Cardiac muscle cell (in vitro differentiated cells and primary cell): ENCODE data around the gene APBA2. TPM values are rescaled to one million over a fixed set of nuclear protein-coding genes. Genes with fewer than 3 reads are reported as not detected.

Experiments used
- DNase-seq, 2 donors: peaks; one replicate each; pipeline versions ENCODE4 v3.0.0 to v3.0.0-alpha.2; 2010 to 2017; ENCODE audit warnings: low read depth in 1 of 2, low spot score in 1 of 2
- H3K27ac ChIP-seq: fragments of 200-600 bp; sonication (generic); 2 replicates; pipeline ENCODE4 v1.5.1; 2016
- H3K27me3 ChIP-seq: fragments of 200-600 bp; sonication (generic); 2 replicates; pipeline ENCODE4 v1.6.0; 2016; ENCODE audit warnings: control low read depth
- H3K36me3 ChIP-seq: fragments of 200-600 bp; sonication (generic); 2 replicates; pipeline ENCODE4 v1.5.1; 2016; ENCODE audit warnings: control low read depth
- H3K4me1 ChIP-seq: fragments of 200-600 bp; sonication (generic); 2 replicates; pipeline ENCODE4 v1.8.1; 2017; ENCODE audit warnings: low read depth, mild to moderate bottlenecking, mixed run types
- H3K4me3 ChIP-seq: fragments of 200-600 bp; sonication (generic); 2 replicates; pipeline ENCODE4 v1.5.1; 2016; ENCODE audit warnings: mild to moderate bottlenecking
- H3K9me3 ChIP-seq: fragments of 200-600 bp; sonication (generic); 2 replicates; pipeline ENCODE4 v1.5.1; 2017; ENCODE audit warnings: low read depth, mild to moderate bottlenecking, control low read depth
- polyA plus RNA-seq: library from polyadenylated mRNA; unstranded; fragments of >200 nt; fragmentation: Nextera tagmentation; extraction: Ambion mirVana; gene quantifications from 2 replicates; pipeline ENCODE4 v1.2.1, GENCODE V29; 2016
- total RNA-seq: library from RNA; depleted of rRNA; stranded (reverse); fragments of >200 nt; gene quantifications from 2 replicates; pipeline ENCODE4 v1.2.3, GENCODE V29; 2016
- TF ChIP-seq, protein P1 (sequence below): IDR thresholded peaks from 2 replicates; pipeline ENCODE4 v1.5.1; 2012; ENCODE audit warnings: low read depth, mild to moderate bottlenecking, low read length

APBA2 gene
- total and polyA plus RNA-seq, 2 experiments from 2014 or later: 20.5 to 33.2 TPM

DNA sequence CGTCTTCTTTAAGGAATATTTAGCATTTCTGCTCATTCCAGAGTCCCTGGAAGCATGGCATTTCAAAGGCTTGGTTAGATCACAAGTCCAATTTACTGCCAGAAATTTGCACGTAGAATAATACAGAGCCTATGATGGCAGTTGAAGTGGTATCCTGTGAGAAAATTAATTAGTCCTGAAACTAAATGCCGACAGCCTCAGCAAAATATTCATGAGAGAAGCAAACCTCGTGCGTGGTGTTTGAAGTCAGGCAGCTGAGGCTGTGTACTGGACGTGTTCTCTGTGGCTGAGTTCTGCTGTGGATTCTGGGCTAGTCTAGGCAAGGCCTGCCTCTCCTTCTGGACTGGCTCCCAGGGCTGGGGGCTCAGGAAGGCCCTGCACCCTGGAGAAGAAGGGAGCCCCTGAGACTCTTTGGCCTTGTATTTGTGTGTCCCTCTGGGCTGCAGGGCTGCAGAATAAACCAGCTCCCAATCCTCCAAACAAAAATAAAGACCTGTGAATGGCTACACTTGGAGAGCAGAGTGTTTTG lies 106.6 kb downstream of the APBA2 start:
- H3K27me3 ChIP-seq: no peaks in the 10 kb centered on the region
- H3K4me1 ChIP-seq: peaks cover 37% of the 10 kb centered on the region
- TF ChIP-seq, protein P1, sequence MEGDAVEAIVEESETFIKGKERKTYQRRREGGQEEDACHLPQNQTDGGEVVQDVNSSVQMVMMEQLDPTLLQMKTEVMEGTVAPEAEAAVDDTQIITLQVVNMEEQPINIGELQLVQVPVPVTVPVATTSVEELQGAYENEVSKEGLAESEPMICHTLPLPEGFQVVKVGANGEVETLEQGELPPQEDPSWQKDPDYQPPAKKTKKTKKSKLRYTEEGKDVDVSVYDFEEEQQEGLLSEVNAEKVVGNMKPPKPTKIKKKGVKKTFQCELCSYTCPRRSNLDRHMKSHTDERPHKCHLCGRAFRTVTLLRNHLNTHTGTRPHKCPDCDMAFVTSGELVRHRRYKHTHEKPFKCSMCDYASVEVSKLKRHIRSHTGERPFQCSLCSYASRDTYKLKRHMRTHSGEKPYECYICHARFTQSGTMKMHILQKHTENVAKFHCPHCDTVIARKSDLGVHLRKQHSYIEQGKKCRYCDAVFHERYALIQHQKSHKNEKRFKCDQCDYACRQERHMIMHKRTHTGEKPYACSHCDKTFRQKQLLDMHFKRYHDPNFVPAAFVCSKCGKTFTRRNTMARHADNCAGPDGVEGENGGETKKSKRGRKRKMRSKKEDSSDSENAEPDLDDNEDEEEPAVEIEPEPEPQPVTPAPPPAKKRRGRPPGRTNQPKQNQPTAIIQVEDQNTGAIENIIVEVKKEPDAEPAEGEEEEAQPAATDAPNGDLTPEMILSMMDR: no peak
- peak overlapping the region; percentile 94 for H3K27ac ChIP-seq
- H3K36me3 ChIP-seq: no peaks in the 10 kb centered on the region
- no peak for DNase-seq
- H3K9me3 ChIP-seq: no peaks in the 10 kb centered on the region
- H3K4me3 ChIP-seq: no peak overlapping the region

DNA sequence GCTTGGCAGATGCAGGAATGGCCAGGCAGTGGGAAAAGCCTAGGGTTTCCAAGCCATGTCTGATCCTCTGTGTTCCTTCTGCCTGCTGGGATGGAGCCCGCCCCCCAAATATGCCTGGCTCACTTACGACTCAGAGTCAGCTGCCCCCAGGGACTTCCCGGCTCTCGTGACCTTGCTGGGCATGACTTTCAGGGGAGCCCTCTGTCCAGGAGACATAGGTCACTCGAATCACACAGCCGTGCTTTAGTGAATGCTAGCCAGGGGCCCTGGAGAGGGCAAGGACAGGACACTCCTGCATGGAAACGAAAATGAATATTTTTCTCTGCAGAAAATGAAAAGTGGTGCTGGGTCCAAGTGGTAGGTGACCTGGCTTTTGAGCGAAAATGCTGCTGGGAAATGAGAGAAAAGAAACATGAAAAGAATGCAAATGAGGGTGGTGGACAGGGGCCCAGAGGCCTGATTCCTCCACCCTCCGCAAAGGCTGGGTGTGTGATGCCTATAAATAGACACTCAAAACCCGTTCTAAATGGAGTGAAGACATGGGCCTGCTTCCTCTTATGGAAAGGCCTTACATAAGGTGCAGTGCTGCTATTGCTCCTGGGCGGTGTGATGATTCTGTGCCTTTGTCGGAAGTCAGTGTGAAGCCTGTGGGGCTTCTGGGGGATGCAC lies 107.4 kb downstream of the APBA2 start:
- no peak overlapping the region for H3K4me3 ChIP-seq
- no peaks in the 10 kb centered on the region for H3K36me3 ChIP-seq
- no peaks in the 10 kb centered on the region for H3K9me3 ChIP-seq
- TF ChIP-seq, protein P1: no peak
- DNase-seq: peak in 1 of 2 donors; percentile 71
- H3K27ac ChIP-seq: peak overlapping the region; percentile 94
- no peaks in the 10 kb centered on the region for H3K27me3 ChIP-seq
- H3K4me1 ChIP-seq: peaks cover 37% of the 10 kb centered on the region

DNA sequence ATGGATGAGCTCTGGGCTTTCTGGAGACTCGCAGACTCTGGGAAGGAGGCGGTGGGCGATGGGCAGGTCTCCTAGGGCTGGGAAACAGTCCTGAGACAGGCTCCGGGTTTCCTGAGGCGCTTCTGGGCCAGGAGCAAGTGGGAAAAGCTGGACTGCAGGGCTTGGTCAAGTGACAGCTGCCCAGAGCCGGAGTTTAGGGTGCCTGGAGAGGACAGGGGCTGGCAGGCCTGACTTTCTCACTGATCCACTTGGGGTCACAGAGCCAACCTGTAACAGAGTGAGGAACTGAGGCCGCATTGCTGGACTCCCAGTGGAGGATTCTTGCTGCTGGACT lies 107.9 kb downstream of the APBA2 start:
- H3K4me1 ChIP-seq: peaks cover 37% of the 10 kb centered on the region
- no peaks in the 10 kb centered on the region for H3K9me3 ChIP-seq
- DNase-seq: no peak
- peak overlapping the region; percentile 94 for H3K27ac ChIP-seq
- no peaks in the 10 kb centered on the region for H3K27me3 ChIP-seq
- no peak overlapping the region for H3K4me3 ChIP-seq
- H3K36me3 ChIP-seq: no peaks in the 10 kb centered on the region
- TF ChIP-seq, protein P1: no peak

DNA sequence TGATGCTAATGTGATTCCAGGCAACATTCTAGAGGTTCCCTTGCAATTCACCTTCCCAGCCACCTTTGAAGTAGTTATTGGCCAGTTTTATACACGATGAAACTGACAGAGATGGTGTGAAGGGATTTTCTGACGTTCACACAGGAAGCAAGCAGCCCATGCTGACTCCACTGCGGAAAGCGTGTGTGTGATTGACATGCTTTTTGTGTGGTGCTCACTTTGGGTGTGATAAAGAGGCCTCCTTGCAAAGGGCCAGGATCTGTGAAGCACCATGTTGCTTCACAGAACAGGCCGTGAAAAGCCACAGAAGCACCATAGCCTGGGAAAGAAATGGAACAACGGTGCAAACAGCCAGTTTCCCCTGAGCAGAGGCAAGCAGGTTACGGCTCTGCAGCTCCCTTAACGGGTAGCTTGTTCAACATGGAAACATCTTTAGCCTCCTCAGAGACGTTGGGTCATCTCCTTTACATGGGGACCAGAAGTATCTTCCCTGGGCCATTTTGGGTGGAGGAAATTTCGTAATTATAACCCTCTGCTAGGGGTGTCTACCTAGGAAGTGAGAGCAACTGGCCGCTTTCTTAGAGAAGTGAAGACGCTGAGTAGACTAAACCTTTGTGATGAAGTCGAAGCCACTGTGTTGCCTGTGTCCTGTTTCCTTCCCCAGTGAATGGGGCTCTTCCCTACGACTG lies 108.5 kb downstream of the APBA2 start:
- no peaks in the 10 kb centered on the region for H3K36me3 ChIP-seq
- H3K27ac ChIP-seq: peak overlapping the region; percentile 94
- H3K27me3 ChIP-seq: no peaks in the 10 kb centered on the region
- peaks cover 37% of the 10 kb centered on the region for H3K4me1 ChIP-seq
- H3K4me3 ChIP-seq: no peak overlapping the region
- DNase-seq: no peak
- TF ChIP-seq, protein P1: no peak
- H3K9me3 ChIP-seq: no peaks in the 10 kb centered on the region

DNA sequence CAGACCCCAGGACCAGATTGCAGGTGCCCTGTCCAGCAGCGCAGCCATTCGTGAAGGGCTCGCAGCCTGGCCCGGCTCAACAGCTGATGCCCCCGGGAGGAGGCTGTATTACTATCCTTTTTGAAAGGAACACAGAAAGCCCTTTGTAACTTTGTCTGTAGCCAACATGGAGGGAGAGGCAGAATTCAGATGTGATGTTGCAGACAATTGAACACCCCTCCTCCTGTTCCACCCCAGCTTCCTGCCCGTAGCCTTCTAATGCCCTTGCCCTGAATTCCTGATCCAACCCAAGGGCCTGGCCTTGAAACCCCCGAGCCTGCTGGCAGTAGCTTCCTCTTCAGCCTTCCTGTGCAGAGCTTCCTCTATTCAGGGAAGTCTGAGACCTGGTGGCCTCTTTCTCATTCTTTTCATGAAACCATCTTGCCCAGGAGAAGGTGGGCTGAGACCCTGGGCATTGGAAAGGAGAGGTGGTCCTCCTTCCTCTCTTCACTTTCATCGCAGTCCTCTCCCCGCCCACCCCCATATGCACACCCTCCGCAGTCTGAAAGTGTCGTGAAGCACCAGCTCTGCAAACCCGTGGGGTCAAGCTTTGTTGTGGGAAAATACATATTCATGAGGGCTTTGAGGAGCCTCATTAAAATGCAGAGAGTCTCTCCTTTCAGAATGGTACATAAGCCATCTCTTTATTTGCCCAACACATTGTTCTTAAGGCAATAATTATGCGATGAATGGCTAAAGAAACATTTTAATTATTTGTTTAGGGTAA lies 109.2 kb downstream of the APBA2 start:
- TF ChIP-seq, protein P1: no peak
- Histone ChIP-seq H3K27ac (peak overlapping the region; percentile 94), H3K36me3 (no peaks in the 10 kb centered on the region), H3K4me1 (peaks cover 37% of the 10 kb centered on the region), H3K27me3 (no peaks in the 10 kb centered on the region), H3K9me3 (no peaks in the 10 kb centered on the region), H3K4me3 (no peak overlapping the region)
- DNase-seq: no peak
